IMR-90 (cell line): ENCODE data around the gene NEURL1. TPM values are rescaled to one million over a fixed set of nuclear protein-coding genes. Genes with fewer than 3 reads are reported as not detected.

Source experiments
- ATAC-seq: fragments of 200-7000 bp; cut with Tn5 transposase; 2 replicates; pipeline ENCODE4 v1.9.1; 2020; ENCODE audit warnings: low read depth, mild to moderate bottlenecking, moderate library complexity
- BruUV-seq: library from RNA; stranded (reverse); fragments of 400-500 nt; replicated peaks from 2 replicates; lab custom pipeline; 2021; lab: Mats Ljungman, UMichigan
- CTCF ChIA-PET: fragments of 300-600 bp; formaldehyde crosslinking; extraction: SDS; loops from one replicate; lab custom pipeline; 2021; ENCODE audit warnings: antibody characterized with exemption; lab: Yijun Ruan, JAX
- POLR2A ChIA-PET: fragments of 300-600 bp; sonication (Branson Sonifier 250); formaldehyde crosslinking; loops from one replicate; lab custom pipeline; 2022; ENCODE audit warnings: antibody characterized with exemption; ENCODE audit not compliant: unreplicated experiment; lab: Charles Lee
- DNase-seq: peaks from one replicate; pipeline ENCODE4 v3.0.0; 2013
- H2AFZ ChIP-seq: replicated peaks from 2 replicates; pipeline ENCODE3; 2013; ENCODE audit warnings: low read length, mild to moderate bottlenecking; ENCODE audit not compliant: poor library complexity
- H2AK5ac ChIP-seq: 2 replicates; pipeline ENCODE4 v1.6.1; 2013; ENCODE audit warnings: low read depth, low read length, inconsistent platforms
- H2AK9ac ChIP-seq: replicated peaks from 2 replicates; pipeline ENCODE3; 2013; ENCODE audit warnings: mild to moderate bottlenecking, low read depth, low read length, moderate library complexity; ENCODE audit not compliant: poor library complexity
- H2BK120ac ChIP-seq: 2 replicates; pipeline ENCODE4 v1.6.1; 2013; ENCODE audit warnings: low read depth, low read length, inconsistent platforms
- H2BK15ac ChIP-seq: 3 replicates; pipeline ENCODE4 v1.6.1; 2013; ENCODE audit warnings: low read depth, low read length, inconsistent platforms
- H2BK20ac ChIP-seq: 2 replicates; pipeline ENCODE4 v1.6.1; 2013; ENCODE audit warnings: low read depth, mild to moderate bottlenecking, inconsistent platforms, low read length, moderate library complexity
- H2BK5ac ChIP-seq: 2 replicates; pipeline ENCODE4 v1.6.1; 2013; ENCODE audit warnings: mild to moderate bottlenecking, low read depth, low read length, inconsistent platforms; ENCODE audit not compliant: poor library complexity, severe bottlenecking
- H3K14ac ChIP-seq: replicated peaks from 2 replicates; pipeline ENCODE4 v1.6.1; 2013; ENCODE audit warnings: low read depth, low read length, inconsistent platforms
- H3K18ac ChIP-seq: 2 replicates; pipeline ENCODE4 v1.6.1; 2013; ENCODE audit warnings: low read depth, low read length, control low read depth
- H3K23ac ChIP-seq: 2 replicates; pipeline ENCODE4 v1.6.1; 2013; ENCODE audit warnings: low read depth, low read length, inconsistent platforms
- H3K27ac ChIP-seq: 2 replicates; pipeline ENCODE4 v1.5.1; 2013; ENCODE audit warnings: mild to moderate bottlenecking, control low read depth, low read length; ENCODE audit not compliant: insufficient read depth
- H3K27me3 ChIP-seq: 2 replicates; pipeline ENCODE4 v1.6.1; 2013; ENCODE audit warnings: low read length; ENCODE audit not compliant: control insufficient read depth, insufficient read depth
- H3K36me3 ChIP-seq: 2 replicates; pipeline ENCODE4 v1.6.1; 2013; ENCODE audit warnings: low read length, mixed read lengths; ENCODE audit not compliant: control insufficient read depth, insufficient read depth
- H3K4ac ChIP-seq: 2 replicates; pipeline ENCODE4 v1.6.1; 2013; ENCODE audit warnings: low read depth, low read length, inconsistent platforms
- H3K4me1 ChIP-seq: 2 replicates; pipeline ENCODE4 v1.6.1; 2013; ENCODE audit warnings: low read length, mixed read lengths; ENCODE audit not compliant: control insufficient read depth, insufficient read depth
- H3K4me2 ChIP-seq: 2 replicates; pipeline ENCODE4 v1.6.1; 2013; ENCODE audit warnings: low read depth, mild to moderate bottlenecking, control low read depth, low read length, moderate library complexity
- H3K4me3 ChIP-seq: 2 replicates; pipeline ENCODE4 v1.5.1; 2013; ENCODE audit warnings: low read depth, mild to moderate bottlenecking, control low read depth, low read length, moderate library complexity; ENCODE audit not compliant: insufficient read depth
- H3K56ac ChIP-seq: 2 replicates; pipeline ENCODE4 v1.6.1; 2013; ENCODE audit warnings: low read length, inconsistent platforms; ENCODE audit not compliant: insufficient read depth; ENCODE audit errors: extremely low read depth
- H3K79me1 ChIP-seq, 2 experiments: 2 replicates each; pipeline ENCODE4 v1.6.1; 2013; ENCODE audit warnings: low read length in 2 of 2, inconsistent platforms in 1 of 2, low read depth in 1 of 2
- H3K9ac ChIP-seq: 2 replicates; pipeline ENCODE4 v1.6.1; 2013; ENCODE audit warnings: low read depth, low read length, control low read depth
- H3K9me1 ChIP-seq: 2 replicates; pipeline ENCODE4 v1.6.1; 2013; ENCODE audit warnings: low read length, inconsistent platforms; ENCODE audit not compliant: insufficient read depth
- H3K9me3 ChIP-seq: 2 replicates; pipeline ENCODE4 v1.6.1; 2013; ENCODE audit warnings: low read length; ENCODE audit not compliant: control insufficient read depth, insufficient read depth
- H4K20me1 ChIP-seq: 2 replicates; pipeline ENCODE4 v1.6.1; 2013; ENCODE audit warnings: low read length, inconsistent platforms; ENCODE audit not compliant: insufficient read depth
- H4K5ac ChIP-seq: 2 replicates; pipeline ENCODE4 v1.6.1; 2013; ENCODE audit warnings: mild to moderate bottlenecking, low read depth, low read length, control low read depth
- H4K8ac ChIP-seq, 2 experiments: 2 replicates each; pipeline ENCODE4 v1.6.1; 2013; ENCODE audit warnings: low read depth in 2 of 2, low read length in 2 of 2, control low read depth in 1 of 2, inconsistent platforms in 1 of 2
- H4K91ac ChIP-seq: 2 replicates; pipeline ENCODE4 v1.6.1; 2013; ENCODE audit warnings: low read depth, low read length, inconsistent platforms; ENCODE audit not compliant: insufficient read depth
- BHLHE40 ChIP-seq: fragments of 150-350 bp; IDR thresholded peaks from 2 replicates; pipeline ENCODE4 v1.6.1; 2016; ENCODE audit warnings: mild to moderate bottlenecking, low read depth, low read length
- CEBPB ChIP-seq: IDR thresholded peaks from 2 replicates; pipeline ENCODE4 v1.6.1; 2012; ENCODE audit warnings: low read depth, low read length, improper control_type of control experiment
- FOS ChIP-seq: fragments of 150-350 bp; IDR thresholded peaks from 2 replicates; pipeline ENCODE4 v1.6.1; 2016; ENCODE audit warnings: low read depth, low read length
- MAFK ChIP-seq: IDR thresholded peaks from 2 replicates; pipeline ENCODE4 v1.6.1; 2012; ENCODE audit warnings: low read depth, low read length, improper control_type of control experiment
- POLR2A ChIP-seq: IDR thresholded peaks from 2 replicates; pipeline ENCODE4 v1.6.1; 2012; ENCODE audit warnings: mild to moderate bottlenecking, low read depth, low read length
- RAD21 ChIP-seq: IDR thresholded peaks from 2 replicates; pipeline ENCODE4 v1.6.1; 2012; ENCODE audit warnings: low read length, improper control_type of control experiment
- RCOR1 ChIP-seq: IDR thresholded peaks from 2 replicates; pipeline ENCODE4 v1.6.1; 2012; ENCODE audit warnings: mild to moderate bottlenecking, low read length, improper control_type of control experiment; ENCODE audit not compliant: insufficient replicate concordance
- RFX5 ChIP-seq: IDR thresholded peaks from 2 replicates; pipeline ENCODE4 v1.8.0; 2012; ENCODE audit warnings: low read depth, mild to moderate bottlenecking, low read length, moderate library complexity
- SMC3 ChIP-seq: fragments of 150-350 bp; IDR thresholded peaks from 2 replicates; pipeline ENCODE4 v1.6.1; 2016; ENCODE audit warnings: low read depth, mild to moderate bottlenecking, antibody characterized with exemption, low read length, moderate library complexity
- WGBS, 2 experiments: methylation state at CpG; one replicate each; pipeline versions ENCODE4 v1.1.5 to v1.1.7; 2013; ENCODE audit warnings: missing lambda C conversion rate in 2 of 2; ENCODE audit not compliant: insufficient read length in 1 of 2; ENCODE audit errors: extremely low coverage in 2 of 2; 5-methylcytosine and 5-hydroxymethylcytosine counted together
- dilution Hi-C: fragments of 300-500 bp; cut with HindIII; formaldehyde crosslinking; loops from one replicate; pipeline ENCODE4 v1.14.3; 2018; ENCODE audit warnings: low sequenced_read_pairs; ENCODE audit not compliant: unreplicated experiment
- in situ Hi-C: fragments of 300-500 bp; cut with MboI; formaldehyde crosslinking; loops from 3 replicates; pipeline ENCODE4 v1.14.3; 2019; ENCODE audit warnings: low sequenced_read_pairs, inconsistent platforms, mixed read lengths
- intact Hi-C: fragments of 100-400 bp; cut with micrococcal nuclease; formaldehyde crosslinking; loops from 2 replicates; pipeline ENCODE4 v1.10.0; 2022
- polyA plus RNA-seq, 3 experiments: library from polyadenylated mRNA; depleted of rRNA; stranded (reverse); fragments of >200 nt; gene quantifications; 2 replicates each; pipeline ENCODE4 v1.2.3, GENCODE V29; 2012; ENCODE audit warnings: low replicate concordance in 1 of 3
- total RNA-seq: library from RNA; depleted of rRNA; stranded (reverse); fragments of >200 nt; gene quantifications from 2 replicates; pipeline ENCODE4 v1.2.3, GENCODE V29; 2012

Gene NEURL1
- total and polyA plus RNA-seq, 2 of the 4 experiments (the other 2 are of a cell fraction): 0.36 to 0.82 TPM

- dilution Hi-C loops: no loop called here
These were observed 55.8 kb downstream of the NEURL1 start for GRCh38 chr10:103549349-103549685.

More at GRCh38 chr10:103549349-103549685, 55.8 kb downstream of the NEURL1 start:
- Histone ChIP-seq H4K20me1 (peaks cover under 1% of the 10 kb centered on the region; the same call in 1 of the 2 replicates), H3K9me1 (peaks cover 6% of the 10 kb centered on the region; the same call in 1 of the 2 replicates), H3K79me1 (no peaks in the 10 kb centered on the region), H3K4me3 (no peak overlapping the region), H3K56ac (no peak overlapping the region), H4K5ac (no peak overlapping the region), H3K4me2 (no peak overlapping the region), H4K8ac (no peak overlapping the region), H3K27ac (no peak overlapping the region), H3K36me3 (no peaks in the 10 kb centered on the region), H2BK120ac (no peak overlapping the region), H3K9ac (no peak overlapping the region), H3K4ac (no peak overlapping the region), H3K23ac (no peak overlapping the region), H2BK20ac (no peak overlapping the region), H4K91ac (no peak overlapping the region), H3K4me1 (no peaks in the 10 kb centered on the region), H3K14ac (no peak overlapping the region), H3K9me3 (no peaks in the 10 kb centered on the region), H2BK5ac (no peak overlapping the region), H2AK9ac (no peak overlapping the region), H3K18ac (no peak overlapping the region), H2BK15ac (no peak overlapping the region), H2AFZ (no peak overlapping the region), H3K27me3 (peaks cover 83% of the 10 kb centered on the region), H2AK5ac (no peak overlapping the region)
- TF ChIP-seq CEBPB (no peak), RAD21 (no peak), POLR2A (no peak), BHLHE40 (no peak), FOS (no peak), SMC3 (no peak), MAFK (no peak), RFX5 (no peak), RCOR1 (no peak)
- ATAC-seq (no peak), DNase-seq (no peak)
- BruUV-seq: no TSS peak
- in situ Hi-C loops (no loop called here), intact Hi-C loops (no loop called here)
- WGBS, 2 experiments: no CpG with 5 or more reads among the region's 3 CpGs
- POLR2A ChIA-PET: no interaction called here
- CTCF ChIA-PET: no interaction called here
